D721Med (cell line): ENCODE results near the gene NACC2.

Experiments
- DNase-seq: peaks from one replicate; pipeline ENCODE4 v3.0.0; 2011; ENCODE audit warnings: low spot score; ENCODE audit not compliant: insufficient read length
- FAIRE-seq: peaks from 2 replicates; lab custom pipeline; 2011; peaks lifted over from hg19 to GRCh38; lab: Jason Lieb, UNC
- TF ChIP-seq, protein P1 (sequence below): IDR thresholded peaks from 2 replicates; pipeline ENCODE4 v1.5.1; 2012; ENCODE audit warnings: mild to moderate bottlenecking, control low read depth; ENCODE audit not compliant: insufficient read depth; ENCODE audit errors: missing control alignments

Gene NACC2

GRCh38 chr9:136026266-136026942 is 68.7 kb downstream of the NACC2 start:
- DNase-seq (no peak), FAIRE-seq (no peak)
- TF ChIP-seq, protein P1, sequence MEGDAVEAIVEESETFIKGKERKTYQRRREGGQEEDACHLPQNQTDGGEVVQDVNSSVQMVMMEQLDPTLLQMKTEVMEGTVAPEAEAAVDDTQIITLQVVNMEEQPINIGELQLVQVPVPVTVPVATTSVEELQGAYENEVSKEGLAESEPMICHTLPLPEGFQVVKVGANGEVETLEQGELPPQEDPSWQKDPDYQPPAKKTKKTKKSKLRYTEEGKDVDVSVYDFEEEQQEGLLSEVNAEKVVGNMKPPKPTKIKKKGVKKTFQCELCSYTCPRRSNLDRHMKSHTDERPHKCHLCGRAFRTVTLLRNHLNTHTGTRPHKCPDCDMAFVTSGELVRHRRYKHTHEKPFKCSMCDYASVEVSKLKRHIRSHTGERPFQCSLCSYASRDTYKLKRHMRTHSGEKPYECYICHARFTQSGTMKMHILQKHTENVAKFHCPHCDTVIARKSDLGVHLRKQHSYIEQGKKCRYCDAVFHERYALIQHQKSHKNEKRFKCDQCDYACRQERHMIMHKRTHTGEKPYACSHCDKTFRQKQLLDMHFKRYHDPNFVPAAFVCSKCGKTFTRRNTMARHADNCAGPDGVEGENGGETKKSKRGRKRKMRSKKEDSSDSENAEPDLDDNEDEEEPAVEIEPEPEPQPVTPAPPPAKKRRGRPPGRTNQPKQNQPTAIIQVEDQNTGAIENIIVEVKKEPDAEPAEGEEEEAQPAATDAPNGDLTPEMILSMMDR = no peak

GRCh38 chr9:136025481-136025880 is 69.6 kb downstream of the NACC2 start:
- TF ChIP-seq, protein P1 = no peak
- DNase-seq (no peak), FAIRE-seq (no peak)

- TF ChIP-seq, protein P1 = no peak
- FAIRE-seq (no peak), DNase-seq (no peak)
Measured at GRCh38 chr9:136024696-136025316, 70.3 kb downstream of the NACC2 start.

- DNase-seq = no peak
- FAIRE-seq = no peak
- TF ChIP-seq, protein P1 = no peak
Measured at GRCh38 chr9:136024286-136024685, 70.8 kb downstream of the NACC2 start.

DNA sequence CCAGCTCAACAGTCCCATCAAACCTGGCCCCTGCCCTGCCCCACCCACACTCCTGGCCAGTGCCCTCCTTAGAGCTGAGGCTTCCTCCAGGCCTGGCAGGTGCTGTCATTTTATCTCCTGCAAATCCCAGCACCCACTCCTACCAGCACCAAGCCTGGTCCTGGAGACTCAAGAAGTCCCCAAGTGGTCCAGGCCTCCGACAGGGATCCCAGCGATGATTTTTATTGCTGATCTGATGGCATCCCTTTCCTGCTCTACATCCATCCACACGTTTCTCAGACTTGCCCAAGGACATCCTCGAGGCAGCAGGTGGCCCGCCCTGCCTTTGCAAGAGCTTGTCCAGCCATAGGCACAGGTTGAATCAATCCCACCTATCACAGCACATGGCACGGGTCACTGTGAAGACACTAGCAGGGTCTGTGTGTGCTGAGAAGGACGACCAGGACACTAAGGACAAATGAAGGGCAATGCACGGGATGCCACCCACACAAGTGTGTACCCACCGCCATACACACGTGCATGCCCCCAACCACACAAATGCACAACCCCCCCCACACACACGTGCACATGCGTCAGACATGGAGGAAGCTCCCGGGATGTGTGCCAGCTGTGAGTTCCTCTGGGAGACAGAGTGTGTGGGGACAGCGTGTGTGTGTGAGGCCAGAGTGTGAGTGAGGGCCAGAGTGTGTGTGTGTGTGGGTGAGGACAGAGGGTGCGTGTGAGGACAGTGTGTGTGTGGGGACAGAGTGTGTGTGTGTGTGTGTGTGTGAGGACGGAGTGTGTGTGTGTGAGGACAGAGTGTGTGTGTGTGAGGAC is 71.5 kb downstream of the NACC2 start:
- TF ChIP-seq, protein P1 = no peak
- DNase-seq = no peak
- FAIRE-seq = no peak

- DNase-seq (no peak), FAIRE-seq (no peak)
- TF ChIP-seq, protein P1 = no peak
Measured at GRCh38 chr9:136022731-136023409, 72.2 kb downstream of the NACC2 start.
